NCI-H2081 (cell line): ENCODE data around the gene CYP2W1.
A peak's percentile ranks its signal among the peaks of the same experiment; 100 is the strongest.
"Not testable (repeated sequence)": the region's sequence is repeated elsewhere in the genome, so short reads cannot be mapped to it uniquely, and the experiment has no call there.

Experiments
- DNase-seq, 2 experiments: peaks; one replicate each; lab custom pipeline; 2025; lab: John Stamatoyannopoulos, UW

Gene CYP2W1

GRCh38 chr7:997404-998395 is 14.7 kb downstream of the CYP2W1 start:
- DNase-seq = peak in 1 of 2 experiments; percentile 48

GRCh38 chr7:999149-999879 is 16.3 kb downstream of the CYP2W1 start:
- no peak for DNase-seq

GRCh38 chr7:999941-1000935 is 17.3 kb downstream of the CYP2W1 start:
- no peak for DNase-seq

GRCh38 chr7:1001069-1001770 is 18.2 kb downstream of the CYP2W1 start:
- DNase-seq = not testable (repeated sequence)

- DNase-seq = not testable (repeated sequence)
Measured at GRCh38 chr7:1002026-1002425, 19.0 kb downstream of the CYP2W1 start.

- DNase-seq = not testable (repeated sequence)
Measured at GRCh38 chr7:1002445-1002844, 19.5 kb downstream of the CYP2W1 start.

GRCh38 chr7:1004018-1004852 is 21.3 kb downstream of the CYP2W1 start:
- DNase-seq = no peak

GRCh38 chr7:1005303-1005702 is 22.3 kb downstream of the CYP2W1 start:
- DNase-seq = no peak

- DNase-seq = no peak
Measured at GRCh38 chr7:1007901-1008300, 24.9 kb downstream of the CYP2W1 start.

GRCh38 chr7:1008733-1009363 is 25.9 kb downstream of the CYP2W1 start:
- no peak for DNase-seq

GRCh38 chr7:1009747-1010146 is 26.8 kb downstream of the CYP2W1 start:
- no peak for DNase-seq

- DNase-seq = no peak
Measured at GRCh38 chr7:1010226-1010625, 27.2 kb downstream of the CYP2W1 start.

GRCh38 chr7:1011297-1012003 is 28.5 kb downstream of the CYP2W1 start:
- DNase-seq = no peak

GRCh38 chr7:1012004-1012715 is 29.2 kb downstream of the CYP2W1 start:
- DNase-seq = no peak

GRCh38 chr7:1012716-1013095 is 29.7 kb downstream of the CYP2W1 start:
- no peak for DNase-seq

GRCh38 chr7:1013581-1013980 is 30.6 kb downstream of the CYP2W1 start:
- no peak for DNase-seq

- no peak for DNase-seq
Measured at GRCh38 chr7:1014681-1015080, 31.7 kb downstream of the CYP2W1 start.
